A172 (cell line): ENCODE data around the gene CHD1L. TPM values are rescaled to one million over a fixed set of nuclear protein-coding genes. Genes with fewer than 3 reads are reported as not detected.
"Not testable (repeated sequence)": the region's sequence is repeated elsewhere in the genome, so short reads cannot be mapped to it uniquely, and the experiment has no call there.

ENCODE experiments used
- DNase-seq: peaks from one replicate; pipeline ENCODE4 v3.0.0-alpha.2; 2015; ENCODE audit warnings: low spot score
- total RNA-seq: library from RNA; depleted of rRNA; stranded (reverse); fragments of >200 nt; shearing (Covaris generic); gene quantifications from 2 replicates; pipeline ENCODE4 v1.2.3, GENCODE V29; 2014; rRNA removed

CHD1L gene
- 41.1 and 41.4 TPM in 2 replicates for total RNA-seq

- DNase-seq: peak; percentile 94
Observed at GRCh38 chr1:147242449-147243227, at the start of gene CHD1L. TSS of gene CHD1L (plus strand) at chr1:147242684. CDS start at chr1:147242704, 20 bp downstream.

- not testable (repeated sequence) for DNase-seq
Observed at GRCh38 chr1:147197324-147197723, 45.2 kb upstream of the CHD1L start.

- peak; percentile 16 for DNase-seq
Observed at GRCh38 chr1:147201276-147201675, 41.2 kb upstream of the CHD1L start.

GRCh38 chr1:147201786-147202185 lies 40.7 kb upstream of the CHD1L start:
- DNase-seq: no peak

- no peak for DNase-seq
Observed at GRCh38 chr1:147202576-147202975, 39.9 kb upstream of the CHD1L start.

GRCh38 chr1:147204080-147204479 lies 38.4 kb upstream of the CHD1L start:
- no peak for DNase-seq

- no peak for DNase-seq
Observed at GRCh38 chr1:147207192-147207591, 35.3 kb upstream of the CHD1L start.

- no peak for DNase-seq
Observed at GRCh38 chr1:147208619-147209018, 33.9 kb upstream of the CHD1L start.

- no peak for DNase-seq
Observed at GRCh38 chr1:147209825-147210821, 32.4 kb upstream of the CHD1L start.

- no peak for DNase-seq
Observed at GRCh38 chr1:147210987-147211386, 31.5 kb upstream of the CHD1L start.

- DNase-seq: no peak
Observed at GRCh38 chr1:147211577-147211976, 30.9 kb upstream of the CHD1L start.

GRCh38 chr1:147213271-147213670 lies 29.2 kb upstream of the CHD1L start:
- DNase-seq: no peak

- no peak for DNase-seq
Observed at GRCh38 chr1:147214325-147214724, 28.2 kb upstream of the CHD1L start.

GRCh38 chr1:147214842-147215539 lies 27.5 kb upstream of the CHD1L start:
- no peak for DNase-seq

GRCh38 chr1:147215540-147215916 lies 27.0 kb upstream of the CHD1L start:
- no peak for DNase-seq

GRCh38 chr1:147216124-147216523 lies 26.4 kb upstream of the CHD1L start:
- DNase-seq: no peak

GRCh38 chr1:147217141-147217540 lies 25.3 kb upstream of the CHD1L start:
- DNase-seq: no peak

GRCh38 chr1:147218606-147219005 lies 23.9 kb upstream of the CHD1L start:
- DNase-seq: no peak

- DNase-seq: no peak
Observed at GRCh38 chr1:147223740-147224615, 18.5 kb upstream of the CHD1L start.

- DNase-seq: peak; percentile 31
Observed at GRCh38 chr1:147225193-147225730, 17.2 kb upstream of the CHD1L start, which contains the start of gene FMO5. TSS of gene FMO5 (minus strand) at chr1:147225339. CDS start at chr1:147225029, 310 bp downstream.
